Measurements from ENCODE around the gene GRB10. TPM values are rescaled to one million over a fixed set of nuclear protein-coding genes. Genes with fewer than 3 reads are reported as not detected.

Gene GRB10
- total and polyA plus RNA-seq, 4 donors: 10.7 to 53.1 (median 17.5) TPM

DNA sequence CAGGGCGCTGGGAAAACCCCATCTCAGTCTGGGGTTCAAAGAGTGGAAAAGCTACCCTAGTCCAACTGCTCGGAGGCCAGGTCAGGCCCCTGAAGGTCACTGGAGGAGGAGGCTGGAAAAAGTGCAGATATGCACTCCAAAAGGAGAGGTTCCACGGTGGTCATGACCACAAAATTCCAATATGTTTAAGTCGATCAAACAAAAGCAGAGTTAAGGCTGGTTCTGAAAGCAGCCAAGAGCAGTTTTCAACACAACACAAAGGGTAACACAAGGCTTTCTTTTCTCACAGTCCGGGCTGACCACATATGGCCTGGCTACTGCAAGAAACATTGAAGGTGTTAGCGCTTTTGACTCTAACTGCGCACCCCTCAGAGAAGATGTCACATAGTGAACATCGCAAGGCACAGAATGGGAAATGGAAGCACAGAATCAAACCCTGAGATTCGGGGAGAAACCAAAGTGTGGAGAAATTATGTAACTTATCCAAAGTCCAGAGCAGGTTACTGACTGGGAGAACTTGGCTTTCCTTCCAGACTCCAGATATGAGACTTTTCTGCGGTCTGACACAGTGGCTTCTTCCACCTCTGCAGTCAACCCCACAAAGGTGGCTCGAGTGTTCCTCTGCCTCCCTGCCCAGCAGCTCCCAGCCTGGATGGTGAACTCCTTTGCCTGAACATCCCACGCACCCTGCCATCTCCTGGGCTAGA, 1.3 kb upstream of the GRB10 start:
- H3K9me3 ChIP-seq (ENCODE audit: control insufficient read depth in 4 of 4, low read length in 3 of 4): no peaks in the 10 kb centered on the region
- TF ChIP-seq YY1 (IDR thresholded peaks at IDR 0.05) (peak; percentile 9), FOXA2 (IDR thresholded peaks at IDR 0.05) (no peak), TAF1 (conservative IDR thresholded peaks at IDR 0.05) (no peak), RXRA (IDR thresholded peaks at IDR 0.05) (peak in 1 of 2 donors; percentile 9), NR2F2 (IDR thresholded peaks at IDR 0.05) (no peak), HNF4A (conservative IDR thresholded peaks at IDR 0.05) (peak; percentile 62 to 63), SP1 (IDR thresholded peaks at IDR 0.05) (peak; percentile 6), HNF4G (IDR thresholded peaks at IDR 0.05) (no peak), EGR1 (IDR thresholded peaks at IDR 0.05; ENCODE audit: low read depth in 2 of 2) (no peak), JUND (IDR thresholded peaks at IDR 0.05) (peak in 1 of 2 donors; percentile 23), GABPA (IDR thresholded peaks at IDR 0.05 in 1 of 2, conservative IDR thresholded peaks at IDR 0.05 in 1 of 2) (no peak), FOXA1 (IDR thresholded peaks at IDR 0.05) (no peak), RAD21 (IDR thresholded peaks at IDR 0.05) (no peak)
- TF ChIP-seq, protein P1, sequence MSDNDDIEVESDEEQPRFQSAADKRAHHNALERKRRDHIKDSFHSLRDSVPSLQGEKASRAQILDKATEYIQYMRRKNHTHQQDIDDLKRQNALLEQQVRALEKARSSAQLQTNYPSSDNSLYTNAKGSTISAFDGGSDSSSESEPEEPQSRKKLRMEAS (IDR thresholded peaks at IDR 0.05): no peak
- TF ChIP-seq, protein P2, sequence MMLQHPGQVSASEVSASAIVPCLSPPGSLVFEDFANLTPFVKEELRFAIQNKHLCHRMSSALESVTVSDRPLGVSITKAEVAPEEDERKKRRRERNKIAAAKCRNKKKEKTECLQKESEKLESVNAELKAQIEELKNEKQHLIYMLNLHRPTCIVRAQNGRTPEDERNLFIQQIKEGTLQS (IDR thresholded peaks at IDR 0.05): no peak
- TF ChIP-seq, protein P3, sequence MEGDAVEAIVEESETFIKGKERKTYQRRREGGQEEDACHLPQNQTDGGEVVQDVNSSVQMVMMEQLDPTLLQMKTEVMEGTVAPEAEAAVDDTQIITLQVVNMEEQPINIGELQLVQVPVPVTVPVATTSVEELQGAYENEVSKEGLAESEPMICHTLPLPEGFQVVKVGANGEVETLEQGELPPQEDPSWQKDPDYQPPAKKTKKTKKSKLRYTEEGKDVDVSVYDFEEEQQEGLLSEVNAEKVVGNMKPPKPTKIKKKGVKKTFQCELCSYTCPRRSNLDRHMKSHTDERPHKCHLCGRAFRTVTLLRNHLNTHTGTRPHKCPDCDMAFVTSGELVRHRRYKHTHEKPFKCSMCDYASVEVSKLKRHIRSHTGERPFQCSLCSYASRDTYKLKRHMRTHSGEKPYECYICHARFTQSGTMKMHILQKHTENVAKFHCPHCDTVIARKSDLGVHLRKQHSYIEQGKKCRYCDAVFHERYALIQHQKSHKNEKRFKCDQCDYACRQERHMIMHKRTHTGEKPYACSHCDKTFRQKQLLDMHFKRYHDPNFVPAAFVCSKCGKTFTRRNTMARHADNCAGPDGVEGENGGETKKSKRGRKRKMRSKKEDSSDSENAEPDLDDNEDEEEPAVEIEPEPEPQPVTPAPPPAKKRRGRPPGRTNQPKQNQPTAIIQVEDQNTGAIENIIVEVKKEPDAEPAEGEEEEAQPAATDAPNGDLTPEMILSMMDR (IDR thresholded peaks at IDR 0.05; ENCODE audit: low read depth, low read length, missing input control): no peak
- TF ChIP-seq, protein P4, sequence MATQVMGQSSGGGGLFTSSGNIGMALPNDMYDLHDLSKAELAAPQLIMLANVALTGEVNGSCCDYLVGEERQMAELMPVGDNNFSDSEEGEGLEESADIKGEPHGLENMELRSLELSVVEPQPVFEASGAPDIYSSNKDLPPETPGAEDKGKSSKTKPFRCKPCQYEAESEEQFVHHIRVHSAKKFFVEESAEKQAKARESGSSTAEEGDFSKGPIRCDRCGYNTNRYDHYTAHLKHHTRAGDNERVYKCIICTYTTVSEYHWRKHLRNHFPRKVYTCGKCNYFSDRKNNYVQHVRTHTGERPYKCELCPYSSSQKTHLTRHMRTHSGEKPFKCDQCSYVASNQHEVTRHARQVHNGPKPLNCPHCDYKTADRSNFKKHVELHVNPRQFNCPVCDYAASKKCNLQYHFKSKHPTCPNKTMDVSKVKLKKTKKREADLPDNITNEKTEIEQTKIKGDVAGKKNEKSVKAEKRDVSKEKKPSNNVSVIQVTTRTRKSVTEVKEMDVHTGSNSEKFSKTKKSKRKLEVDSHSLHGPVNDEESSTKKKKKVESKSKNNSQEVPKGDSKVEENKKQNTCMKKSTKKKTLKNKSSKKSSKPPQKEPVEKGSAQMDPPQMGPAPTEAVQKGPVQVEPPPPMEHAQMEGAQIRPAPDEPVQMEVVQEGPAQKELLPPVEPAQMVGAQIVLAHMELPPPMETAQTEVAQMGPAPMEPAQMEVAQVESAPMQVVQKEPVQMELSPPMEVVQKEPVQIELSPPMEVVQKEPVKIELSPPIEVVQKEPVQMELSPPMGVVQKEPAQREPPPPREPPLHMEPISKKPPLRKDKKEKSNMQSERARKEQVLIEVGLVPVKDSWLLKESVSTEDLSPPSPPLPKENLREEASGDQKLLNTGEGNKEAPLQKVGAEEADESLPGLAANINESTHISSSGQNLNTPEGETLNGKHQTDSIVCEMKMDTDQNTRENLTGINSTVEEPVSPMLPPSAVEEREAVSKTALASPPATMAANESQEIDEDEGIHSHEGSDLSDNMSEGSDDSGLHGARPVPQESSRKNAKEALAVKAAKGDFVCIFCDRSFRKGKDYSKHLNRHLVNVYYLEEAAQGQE (IDR thresholded peaks at IDR 0.05): no peak
- TF ChIP-seq, protein P5, sequence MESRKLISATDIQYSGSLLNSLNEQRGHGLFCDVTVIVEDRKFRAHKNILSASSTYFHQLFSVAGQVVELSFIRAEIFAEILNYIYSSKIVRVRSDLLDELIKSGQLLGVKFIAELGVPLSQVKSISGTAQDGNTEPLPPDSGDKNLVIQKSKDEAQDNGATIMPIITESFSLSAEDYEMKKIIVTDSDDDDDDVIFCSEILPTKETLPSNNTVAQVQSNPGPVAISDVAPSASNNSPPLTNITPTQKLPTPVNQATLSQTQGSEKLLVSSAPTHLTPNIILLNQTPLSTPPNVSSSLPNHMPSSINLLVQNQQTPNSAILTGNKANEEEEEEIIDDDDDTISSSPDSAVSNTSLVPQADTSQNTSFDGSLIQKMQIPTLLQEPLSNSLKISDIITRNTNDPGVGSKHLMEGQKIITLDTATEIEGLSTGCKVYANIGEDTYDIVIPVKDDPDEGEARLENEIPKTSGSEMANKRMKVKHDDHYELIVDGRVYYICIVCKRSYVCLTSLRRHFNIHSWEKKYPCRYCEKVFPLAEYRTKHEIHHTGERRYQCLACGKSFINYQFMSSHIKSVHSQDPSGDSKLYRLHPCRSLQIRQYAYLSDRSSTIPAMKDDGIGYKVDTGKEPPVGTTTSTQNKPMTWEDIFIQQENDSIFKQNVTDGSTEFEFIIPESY (IDR thresholded peaks at IDR 0.05): no peak
- H3K4me1 ChIP-seq (ENCODE audit: control insufficient read depth in 4 of 4, insufficient read depth in 4 of 4, low read length in 3 of 4): peaks cover 15 to 81% (median 47%) of the 10 kb centered on the region in 4 donors
- H3K27ac ChIP-seq (ENCODE audit: low read depth in 1 of 2, low read length in 2 of 2): no peak overlapping the region
- WGBS: 58% methylated on average over 12 of the region's 12 CpGs
- no peak overlapping the region for H3K4me3 ChIP-seq (ENCODE audit: low read depth in 1 of 3, low read length in 3 of 3)
- DNase-seq (ENCODE audit: low spot score): no peak
- H3K27me3 ChIP-seq (ENCODE audit: control insufficient read depth in 4 of 4, insufficient read depth in 4 of 4, low read length in 3 of 4): no peaks in the 10 kb centered on the region
- no peak overlapping the region for H3K9ac ChIP-seq (ENCODE audit: low read depth in 1 of 2, low read length in 2 of 2)
- no peaks in the 10 kb centered on the region for H3K36me3 ChIP-seq (ENCODE audit: control insufficient read depth in 4 of 4, insufficient read depth in 3 of 4, low read depth in 1 of 4, low read length in 3 of 4)
